ENCODE measurements around the gene PLEKHG5. TPM values are rescaled to one million over a fixed set of nuclear protein-coding genes. Genes with fewer than 3 reads are reported as not detected.

The PLEKHG5 gene
- polyA plus RNA-seq, 2 of the 4 experiments (the other 2 are of a cell fraction) = 0.84 to 3.1 TPM

DNA sequence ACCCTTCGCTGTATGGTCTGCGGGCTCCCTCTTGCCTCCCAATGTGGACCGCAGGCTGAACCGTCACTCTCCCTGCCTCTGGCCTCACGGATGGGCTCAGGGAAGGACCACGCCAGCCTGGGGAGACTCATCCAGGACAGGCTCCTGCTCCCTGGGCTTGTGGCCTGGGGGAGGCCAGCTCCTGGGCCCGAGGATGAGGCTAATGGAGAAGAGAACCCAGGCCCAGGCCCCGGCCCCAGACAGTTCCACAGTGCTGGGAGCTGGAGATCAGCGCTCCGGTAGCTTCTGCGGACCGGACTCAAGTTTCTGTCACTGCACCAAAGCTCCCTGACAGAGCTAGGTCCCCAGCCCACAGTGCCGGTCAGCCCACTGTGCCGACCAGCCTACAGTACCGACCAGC, 13.4 kb upstream of the PLEKHG5 start (continued):
- TF ChIP-seq EP300 (IDR thresholded peaks at IDR 0.05) = no peak
- no peak for TF ChIP-seq NPAS2 (CRISPR knock-in tag; IDR thresholded peaks at IDR 0.05; ENCODE audit: borderline replicate concordance)
- TF ChIP-seq, protein P1, sequence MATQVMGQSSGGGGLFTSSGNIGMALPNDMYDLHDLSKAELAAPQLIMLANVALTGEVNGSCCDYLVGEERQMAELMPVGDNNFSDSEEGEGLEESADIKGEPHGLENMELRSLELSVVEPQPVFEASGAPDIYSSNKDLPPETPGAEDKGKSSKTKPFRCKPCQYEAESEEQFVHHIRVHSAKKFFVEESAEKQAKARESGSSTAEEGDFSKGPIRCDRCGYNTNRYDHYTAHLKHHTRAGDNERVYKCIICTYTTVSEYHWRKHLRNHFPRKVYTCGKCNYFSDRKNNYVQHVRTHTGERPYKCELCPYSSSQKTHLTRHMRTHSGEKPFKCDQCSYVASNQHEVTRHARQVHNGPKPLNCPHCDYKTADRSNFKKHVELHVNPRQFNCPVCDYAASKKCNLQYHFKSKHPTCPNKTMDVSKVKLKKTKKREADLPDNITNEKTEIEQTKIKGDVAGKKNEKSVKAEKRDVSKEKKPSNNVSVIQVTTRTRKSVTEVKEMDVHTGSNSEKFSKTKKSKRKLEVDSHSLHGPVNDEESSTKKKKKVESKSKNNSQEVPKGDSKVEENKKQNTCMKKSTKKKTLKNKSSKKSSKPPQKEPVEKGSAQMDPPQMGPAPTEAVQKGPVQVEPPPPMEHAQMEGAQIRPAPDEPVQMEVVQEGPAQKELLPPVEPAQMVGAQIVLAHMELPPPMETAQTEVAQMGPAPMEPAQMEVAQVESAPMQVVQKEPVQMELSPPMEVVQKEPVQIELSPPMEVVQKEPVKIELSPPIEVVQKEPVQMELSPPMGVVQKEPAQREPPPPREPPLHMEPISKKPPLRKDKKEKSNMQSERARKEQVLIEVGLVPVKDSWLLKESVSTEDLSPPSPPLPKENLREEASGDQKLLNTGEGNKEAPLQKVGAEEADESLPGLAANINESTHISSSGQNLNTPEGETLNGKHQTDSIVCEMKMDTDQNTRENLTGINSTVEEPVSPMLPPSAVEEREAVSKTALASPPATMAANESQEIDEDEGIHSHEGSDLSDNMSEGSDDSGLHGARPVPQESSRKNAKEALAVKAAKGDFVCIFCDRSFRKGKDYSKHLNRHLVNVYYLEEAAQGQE (IDR thresholded peaks at IDR 0.05) = no peak

DNA sequence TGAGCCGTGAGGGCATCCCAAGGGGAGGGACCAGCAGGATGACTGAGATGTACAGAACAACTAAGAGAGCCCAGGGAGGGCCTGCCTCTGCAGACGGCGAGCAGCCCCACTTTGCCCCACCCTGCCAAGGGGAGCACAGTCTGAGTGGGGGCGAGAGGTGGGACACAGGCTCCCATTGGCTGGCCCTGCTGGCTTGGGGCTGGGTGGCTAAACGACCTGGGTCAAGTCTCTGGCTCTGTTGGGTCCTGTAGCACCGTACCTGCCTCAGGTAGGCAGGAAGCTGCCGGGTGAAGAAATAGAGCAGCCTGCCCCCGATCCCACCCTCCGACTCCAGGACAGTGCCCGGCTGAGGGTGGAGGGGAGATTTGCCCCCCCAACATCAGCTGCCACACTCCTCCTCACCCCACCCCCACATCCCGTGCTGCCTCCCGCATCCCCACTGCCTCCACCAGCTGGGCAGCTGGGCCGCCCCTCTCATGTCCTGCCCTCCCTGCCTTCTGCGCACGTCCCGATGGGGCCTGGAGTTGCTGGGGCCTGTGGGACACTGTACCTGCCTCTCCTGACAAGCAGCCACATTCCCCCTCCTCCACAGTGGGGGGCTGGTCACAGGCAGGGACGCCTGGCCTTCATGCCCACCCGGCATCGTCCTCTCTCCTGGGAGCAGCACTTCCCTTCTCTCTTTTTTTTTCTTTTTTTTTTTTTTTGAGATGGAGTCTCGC, 12.6 kb upstream of the PLEKHG5 start:
- no peak overlapping the region for H3K27ac ChIP-seq
- TF ChIP-seq HOXA7 (CRISPR knock-in tag; IDR thresholded peaks at IDR 0.05) (no peak), ZNF302 (CRISPR knock-in tag; IDR thresholded peaks at IDR 0.05) (no peak), FOSB (CRISPR knock-in tag; IDR thresholded peaks at IDR 0.05) (no peak), TFCP2L1 (CRISPR knock-in tag; IDR thresholded peaks at IDR 0.05) (no peak), TP53 (CRISPR knock-in tag; IDR thresholded peaks at IDR 0.05) (no peak), CBX2 (IDR thresholded peaks at IDR 0.05; ENCODE audit: borderline replicate concordance, low read depth) (no peak), FOXS1 (CRISPR knock-in tag; IDR thresholded peaks at IDR 0.05) (no peak), CHD4 (IDR thresholded peaks at IDR 0.05; ENCODE audit: borderline replicate concordance) (no peak), ZFP36 (IDR thresholded peaks at IDR 0.05; ENCODE audit: borderline replicate concordance, partially characterized antibody) (no peak)
- FAIRE-seq (no peak), DNase-seq (ENCODE audit: low read depth in 1 of 2, low spot score in 1 of 2) (no peak), ATAC-seq (no peak)
- 83% methylated on average over 13 of the region's 20 CpGs for WGBS (ENCODE audit: missing lambda C conversion rate)
- H3K9me3 ChIP-seq = no peaks in the 10 kb centered on the region
- no peak overlapping the region for H3K4me2 ChIP-seq
- ChIA-PET POLR2A (no interaction called here), CTCF (interaction anchor here (1.2 to 8.8 kb wide), 2 partner anchors 14 to 20 kb away, joined by 4 to 54 read pairs; partner anchors contain the start of gene PLEKHG5)
- no peak overlapping the region for H3K4me3 ChIP-seq
- no peaks in the 10 kb centered on the region for H3K4me1 ChIP-seq

DNA sequence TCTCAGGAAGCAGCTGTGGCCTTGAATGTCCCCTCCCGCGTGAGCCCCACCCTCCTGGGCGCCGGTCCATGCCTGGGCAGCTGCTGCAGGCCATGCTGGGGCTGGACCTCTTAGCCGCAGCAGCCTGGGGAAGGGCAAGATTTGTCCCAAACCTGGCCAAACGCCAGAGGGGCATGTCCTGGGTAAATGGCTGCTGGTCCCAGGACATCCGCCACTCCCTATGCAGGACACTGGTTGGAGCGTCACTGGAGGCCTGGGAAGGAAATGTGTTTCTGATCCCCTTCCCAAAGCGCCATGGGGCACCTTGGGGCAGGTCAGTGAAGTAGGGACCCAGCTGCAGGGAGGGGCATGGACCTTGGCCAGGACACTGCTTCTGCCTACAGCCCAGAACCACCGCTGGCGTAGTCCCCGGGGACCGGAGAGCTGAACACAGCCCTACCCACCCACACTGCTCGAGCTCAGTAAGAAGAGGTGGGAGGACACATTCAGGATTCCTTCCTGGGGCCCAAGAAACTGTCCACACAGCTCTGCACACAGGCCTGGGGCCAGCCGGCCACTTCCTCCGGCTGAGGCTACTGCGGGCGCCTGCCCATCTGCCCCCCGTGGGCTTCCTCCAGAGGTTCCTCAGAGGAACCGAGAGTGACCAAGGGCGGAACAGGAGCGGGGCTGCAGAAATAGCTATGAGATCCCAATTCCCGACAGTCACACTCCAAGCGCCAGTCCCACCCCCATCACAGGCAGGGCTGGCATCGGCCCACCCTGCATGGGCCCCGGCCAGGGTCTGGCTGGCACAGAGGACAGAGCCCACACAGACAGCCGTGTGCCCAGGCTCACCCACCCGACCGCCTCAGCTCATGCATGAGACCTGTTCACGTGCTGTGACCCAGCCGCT, 10.8 kb upstream of the PLEKHG5 start:
- Histone ChIP-seq H3K27ac (no peak overlapping the region), H3K4me1 (peaks cover 2% of the 10 kb centered on the region; the same call in 1 of the 3 replicates), H3K4me3 (no peak overlapping the region), H3K9me3 (no peaks in the 10 kb centered on the region), H3K4me2 (no peak overlapping the region)
- DNase-seq (ENCODE audit: low read depth in 1 of 2, low spot score in 1 of 2) = no peak
- WGBS (ENCODE audit: missing lambda C conversion rate) = 89% methylated on average over 13 of the region's 31 CpGs
- FAIRE-seq = no peak
- POLR2A ChIA-PET = no interaction called here
- CTCF ChIA-PET = interaction anchor here (0.8 to 8.8 kb wide), 4 partner anchors 12 to 22 kb away, joined by 3 to 54 read pairs (median 4); partner anchors contain the start of gene PLEKHG5
- no peak for ATAC-seq
- no peak for TF ChIP-seq HOXA7 (CRISPR knock-in tag; IDR thresholded peaks at IDR 0.05)
- TF ChIP-seq GATA3 (IDR thresholded peaks at IDR 0.05; ENCODE audit: borderline replicate concordance) = no peak
- no peak for TF ChIP-seq CHD4 (IDR thresholded peaks at IDR 0.05; ENCODE audit: borderline replicate concordance)
- TF ChIP-seq, protein P2, sequence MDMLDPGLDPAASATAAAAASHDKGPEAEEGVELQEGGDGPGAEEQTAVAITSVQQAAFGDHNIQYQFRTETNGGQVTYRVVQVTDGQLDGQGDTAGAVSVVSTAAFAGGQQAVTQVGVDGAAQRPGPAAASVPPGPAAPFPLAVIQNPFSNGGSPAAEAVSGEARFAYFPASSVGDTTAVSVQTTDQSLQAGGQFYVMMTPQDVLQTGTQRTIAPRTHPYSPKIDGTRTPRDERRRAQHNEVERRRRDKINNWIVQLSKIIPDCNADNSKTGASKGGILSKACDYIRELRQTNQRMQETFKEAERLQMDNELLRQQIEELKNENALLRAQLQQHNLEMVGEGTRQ (IDR thresholded peaks at IDR 0.05) = no peak
- no peak for TF ChIP-seq FOSL2 (IDR thresholded peaks at IDR 0.05)
- no peak for TF ChIP-seq FOSL2 (CRISPR knock-in tag; IDR thresholded peaks at IDR 0.05)
- TF ChIP-seq ZC3H11A (IDR thresholded peaks at IDR 0.05) = no peak
- TF ChIP-seq KDM1A (IDR thresholded peaks at IDR 0.05; ENCODE audit: low read depth) = no peak
- TF ChIP-seq, protein P3, sequence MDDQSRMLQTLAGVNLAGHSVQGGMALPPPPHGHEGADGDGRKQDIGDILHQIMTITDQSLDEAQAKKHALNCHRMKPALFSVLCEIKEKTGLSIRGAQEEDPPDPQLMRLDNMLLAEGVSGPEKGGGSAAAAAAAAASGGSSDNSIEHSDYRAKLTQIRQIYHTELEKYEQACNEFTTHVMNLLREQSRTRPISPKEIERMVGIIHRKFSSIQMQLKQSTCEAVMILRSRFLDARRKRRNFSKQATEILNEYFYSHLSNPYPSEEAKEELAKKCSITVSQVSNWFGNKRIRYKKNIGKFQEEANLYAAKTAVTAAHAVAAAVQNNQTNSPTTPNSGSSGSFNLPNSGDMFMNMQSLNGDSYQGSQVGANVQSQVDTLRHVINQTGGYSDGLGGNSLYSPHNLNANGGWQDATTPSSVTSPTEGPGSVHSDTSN (IDR thresholded peaks at IDR 0.05) = no peak
- TF ChIP-seq, protein P4, sequence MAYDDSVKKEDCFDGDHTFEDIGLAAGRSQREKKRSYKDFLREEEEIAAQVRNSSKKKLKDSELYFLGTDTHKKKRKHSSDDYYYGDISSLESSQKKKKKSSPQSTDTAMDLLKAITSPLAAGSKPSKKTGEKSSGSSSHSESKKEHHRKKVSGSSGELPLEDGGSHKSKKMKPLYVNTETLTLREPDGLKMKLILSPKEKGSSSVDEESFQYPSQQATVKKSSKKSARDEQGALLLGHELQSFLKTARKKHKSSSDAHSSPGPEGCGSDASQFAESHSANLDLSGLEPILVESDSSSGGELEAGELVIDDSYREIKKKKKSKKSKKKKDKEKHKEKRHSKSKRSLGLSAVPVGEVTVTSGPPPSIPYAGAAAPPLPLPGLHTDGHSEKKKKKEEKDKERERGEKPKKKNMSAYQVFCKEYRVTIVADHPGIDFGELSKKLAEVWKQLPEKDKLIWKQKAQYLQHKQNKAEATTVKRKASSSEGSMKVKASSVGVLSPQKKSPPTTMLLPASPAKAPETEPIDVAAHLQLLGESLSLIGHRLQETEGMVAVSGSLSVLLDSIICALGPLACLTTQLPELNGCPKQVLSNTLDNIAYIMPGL (CRISPR knock-in tag; IDR thresholded peaks at IDR 0.05; ENCODE audit: borderline replicate concordance) = no peak
- TF ChIP-seq, protein P5, sequence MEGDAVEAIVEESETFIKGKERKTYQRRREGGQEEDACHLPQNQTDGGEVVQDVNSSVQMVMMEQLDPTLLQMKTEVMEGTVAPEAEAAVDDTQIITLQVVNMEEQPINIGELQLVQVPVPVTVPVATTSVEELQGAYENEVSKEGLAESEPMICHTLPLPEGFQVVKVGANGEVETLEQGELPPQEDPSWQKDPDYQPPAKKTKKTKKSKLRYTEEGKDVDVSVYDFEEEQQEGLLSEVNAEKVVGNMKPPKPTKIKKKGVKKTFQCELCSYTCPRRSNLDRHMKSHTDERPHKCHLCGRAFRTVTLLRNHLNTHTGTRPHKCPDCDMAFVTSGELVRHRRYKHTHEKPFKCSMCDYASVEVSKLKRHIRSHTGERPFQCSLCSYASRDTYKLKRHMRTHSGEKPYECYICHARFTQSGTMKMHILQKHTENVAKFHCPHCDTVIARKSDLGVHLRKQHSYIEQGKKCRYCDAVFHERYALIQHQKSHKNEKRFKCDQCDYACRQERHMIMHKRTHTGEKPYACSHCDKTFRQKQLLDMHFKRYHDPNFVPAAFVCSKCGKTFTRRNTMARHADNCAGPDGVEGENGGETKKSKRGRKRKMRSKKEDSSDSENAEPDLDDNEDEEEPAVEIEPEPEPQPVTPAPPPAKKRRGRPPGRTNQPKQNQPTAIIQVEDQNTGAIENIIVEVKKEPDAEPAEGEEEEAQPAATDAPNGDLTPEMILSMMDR (IDR thresholded peaks at IDR 0.05) = no peak
- no peak for TF ChIP-seq POLR2AphosphoS2 (conservative IDR thresholded peaks at IDR 0.05; ENCODE audit: low read length)
- TF ChIP-seq ZNF302 (CRISPR knock-in tag; IDR thresholded peaks at IDR 0.05) = no peak
- TF ChIP-seq EHMT2 (IDR thresholded peaks at IDR 0.05; ENCODE audit: low read depth) = no peak
